ENCODE measurements around the gene ITGB1BP1.

The ITGB1BP1 gene

DNA sequence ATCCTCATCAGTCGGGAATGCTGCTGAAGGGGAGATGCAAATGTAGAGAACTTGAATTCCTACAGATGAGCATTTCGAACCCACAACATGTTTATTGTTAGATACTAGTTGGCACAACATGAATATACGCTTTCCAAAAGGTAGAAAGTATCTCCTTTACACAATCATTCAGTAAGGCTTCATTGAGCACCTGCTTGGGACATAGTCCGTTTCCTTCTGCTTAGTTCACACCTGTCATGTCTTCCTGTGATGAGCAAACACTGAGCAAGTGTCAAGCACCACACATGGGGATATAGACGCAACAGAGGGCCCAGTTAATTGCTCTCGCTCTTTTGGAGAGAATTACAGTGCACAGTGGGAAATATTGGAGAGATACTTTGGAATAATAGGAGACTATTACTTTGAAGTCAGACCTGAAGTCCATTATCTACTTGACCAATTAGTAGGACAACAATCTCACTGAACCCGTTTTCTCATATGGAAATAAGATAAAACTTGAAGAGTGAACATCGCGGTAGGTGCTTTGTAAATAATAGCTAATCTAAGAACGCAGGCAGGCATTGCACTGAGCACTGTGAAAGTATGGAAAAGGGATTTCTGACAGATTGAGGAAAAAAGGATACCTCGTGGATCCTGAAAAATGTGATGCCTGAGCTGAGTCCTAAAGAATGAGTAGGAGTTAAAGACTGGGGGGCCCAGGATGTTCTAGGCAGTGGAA, 1.3 kb upstream of the ITGB1BP1 start:
- DNase-seq: no peak

DNA sequence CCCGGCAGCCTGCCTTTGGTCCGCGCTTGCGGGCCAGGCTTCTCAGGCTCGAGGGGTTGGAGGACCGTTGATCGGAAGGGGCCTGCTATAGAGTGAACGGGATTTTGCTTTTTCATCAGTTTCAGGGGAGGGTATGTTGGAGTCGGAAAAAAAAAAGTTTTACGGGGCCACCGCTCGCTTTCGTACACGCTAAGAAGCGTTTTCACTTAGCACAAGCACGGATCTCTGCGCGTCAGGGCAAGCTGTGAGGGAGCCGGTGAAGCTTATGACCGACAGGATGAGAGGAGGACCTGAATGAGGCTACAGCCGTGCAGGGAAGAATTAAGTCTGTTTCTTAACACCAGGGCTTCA, 569 bp upstream of the ITGB1BP1 start:
- DNase-seq: no peak

DNA sequence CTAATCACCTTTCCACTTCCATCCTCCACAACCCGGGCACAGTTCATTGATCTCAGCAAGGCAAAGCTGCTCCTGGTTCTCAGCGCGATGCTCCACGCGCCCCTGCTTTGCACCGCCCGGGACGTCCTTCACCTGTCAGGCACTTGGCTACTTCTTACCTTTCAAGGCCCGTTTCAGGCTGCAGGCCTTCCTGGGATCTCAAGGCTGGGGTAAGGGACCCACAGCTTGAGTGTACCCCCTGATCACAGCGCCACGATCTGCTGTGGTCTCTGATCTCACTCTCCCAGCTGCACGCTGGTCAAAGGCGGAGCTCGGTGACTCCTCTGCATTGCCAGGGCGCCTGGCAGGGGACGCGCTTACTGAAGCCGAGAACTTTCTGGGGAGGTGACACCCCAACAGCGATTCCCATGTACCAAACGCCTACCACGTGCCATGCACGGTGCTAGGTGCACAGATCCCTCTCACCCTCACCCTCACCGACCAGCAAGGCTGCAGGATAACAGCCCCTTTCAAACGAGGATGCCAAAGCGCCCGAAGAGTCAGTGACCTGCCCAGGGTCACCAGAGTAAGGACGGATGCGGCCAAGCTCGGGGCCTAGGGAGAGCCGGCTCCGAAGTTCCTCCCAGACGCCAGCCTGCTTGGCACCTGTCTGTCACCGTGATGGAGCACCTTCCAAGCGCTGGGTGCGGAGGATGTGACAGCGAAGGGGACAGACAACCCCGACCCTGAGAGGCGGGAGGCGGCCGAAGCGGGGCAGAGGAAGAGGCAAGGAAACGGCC, 818 bp downstream of the ITGB1BP1 start:
- no peak for DNase-seq

DNA sequence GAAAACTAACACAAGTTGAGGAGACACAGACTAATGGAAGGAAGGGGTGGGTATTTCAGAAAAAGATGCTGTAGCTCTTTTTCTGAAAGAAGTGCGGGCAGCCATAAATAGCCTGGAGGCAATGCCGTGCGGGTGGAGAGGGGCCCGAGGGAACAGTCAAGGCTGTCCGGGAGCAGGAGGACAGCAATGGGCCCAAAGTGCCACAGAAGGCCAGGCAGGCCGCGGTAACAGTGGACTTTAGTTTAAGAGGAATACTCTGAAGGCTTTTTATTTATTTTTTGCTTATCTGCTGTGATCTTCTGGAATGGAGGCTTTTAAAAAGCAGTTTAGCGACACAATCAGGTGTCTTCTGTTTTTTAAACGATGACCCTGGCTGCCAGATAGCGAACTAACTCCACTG, 2.8 kb downstream of the ITGB1BP1 start:
- DNase-seq: no peak

DNA sequence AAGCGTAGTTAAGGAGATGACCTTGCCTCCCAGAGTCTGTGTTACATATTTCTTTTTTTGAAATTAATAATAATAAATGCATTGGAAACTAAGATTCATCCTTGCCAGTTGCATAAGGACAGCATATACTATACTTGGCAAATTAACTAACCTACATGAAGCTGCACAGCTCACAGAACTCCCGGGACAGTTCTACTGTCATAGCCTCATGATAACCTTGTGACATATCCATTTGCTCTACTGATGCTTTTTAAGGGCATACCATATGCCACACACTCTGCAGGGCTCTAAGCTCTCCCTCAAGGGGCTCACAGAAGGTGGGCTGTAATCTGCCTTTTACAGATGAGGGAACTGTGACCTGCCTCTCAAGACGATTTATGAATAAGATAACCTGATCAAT, 3.8 kb downstream of the ITGB1BP1 start:
- no peak for DNase-seq

DNA sequence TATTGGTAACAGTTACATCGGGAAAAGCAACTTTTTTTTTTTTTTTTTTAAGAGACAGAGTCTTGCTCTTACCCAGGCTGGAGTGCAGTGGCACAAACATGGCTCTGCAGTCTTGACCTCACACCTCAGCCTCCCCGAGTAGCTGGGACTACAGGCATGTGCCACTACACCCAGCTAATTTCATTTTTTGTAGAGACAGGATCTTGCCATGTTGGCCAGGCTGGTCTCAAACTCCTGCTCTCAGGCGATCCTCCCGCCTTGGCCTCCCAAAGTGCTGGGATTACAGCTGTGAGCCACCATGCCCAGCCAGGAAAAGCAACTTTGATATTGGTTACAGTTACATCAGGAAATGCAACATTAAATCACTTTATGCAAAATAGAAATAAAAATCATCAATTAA, 4.6 kb downstream of the ITGB1BP1 start:
- DNase-seq: no peak

DNA sequence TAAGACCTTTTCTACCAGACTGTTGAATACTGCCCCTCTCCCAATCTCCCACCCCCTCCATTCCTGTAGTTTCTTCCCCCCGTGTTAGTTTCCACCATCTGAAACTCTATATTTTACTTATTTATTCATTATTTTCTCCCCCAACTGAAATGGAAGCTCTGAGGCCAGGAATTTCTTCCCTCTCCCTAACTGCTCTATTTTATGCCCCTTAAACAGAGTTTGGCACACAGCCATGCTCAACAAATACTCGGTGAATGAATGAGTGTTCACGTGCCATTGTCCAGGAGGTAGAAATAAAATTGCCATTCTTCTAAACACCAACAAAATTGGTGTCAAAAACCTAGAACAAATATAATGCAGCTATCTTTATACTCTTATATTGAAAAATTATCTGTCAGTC, 5.6 kb downstream of the ITGB1BP1 start:
- no peak for DNase-seq

DNA sequence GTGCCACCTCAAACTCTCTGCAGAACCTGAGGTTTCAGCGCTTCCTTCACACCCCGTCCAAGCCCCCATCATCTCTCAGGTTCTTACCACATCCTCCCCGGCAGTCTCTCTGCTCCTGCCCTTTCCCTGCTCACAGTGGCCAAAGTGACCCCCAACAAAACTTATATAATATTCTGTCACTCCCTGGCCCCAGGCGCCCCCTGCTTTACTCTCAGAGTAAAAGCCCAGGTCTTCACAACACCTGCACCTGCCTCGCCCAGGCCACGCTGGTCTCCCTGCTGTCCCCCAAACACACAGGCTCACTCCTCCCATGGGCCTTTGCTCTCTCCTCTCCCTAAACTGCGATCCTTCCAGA, 6.4 kb downstream of the ITGB1BP1 start:
- DNase-seq: no peak

DNA sequence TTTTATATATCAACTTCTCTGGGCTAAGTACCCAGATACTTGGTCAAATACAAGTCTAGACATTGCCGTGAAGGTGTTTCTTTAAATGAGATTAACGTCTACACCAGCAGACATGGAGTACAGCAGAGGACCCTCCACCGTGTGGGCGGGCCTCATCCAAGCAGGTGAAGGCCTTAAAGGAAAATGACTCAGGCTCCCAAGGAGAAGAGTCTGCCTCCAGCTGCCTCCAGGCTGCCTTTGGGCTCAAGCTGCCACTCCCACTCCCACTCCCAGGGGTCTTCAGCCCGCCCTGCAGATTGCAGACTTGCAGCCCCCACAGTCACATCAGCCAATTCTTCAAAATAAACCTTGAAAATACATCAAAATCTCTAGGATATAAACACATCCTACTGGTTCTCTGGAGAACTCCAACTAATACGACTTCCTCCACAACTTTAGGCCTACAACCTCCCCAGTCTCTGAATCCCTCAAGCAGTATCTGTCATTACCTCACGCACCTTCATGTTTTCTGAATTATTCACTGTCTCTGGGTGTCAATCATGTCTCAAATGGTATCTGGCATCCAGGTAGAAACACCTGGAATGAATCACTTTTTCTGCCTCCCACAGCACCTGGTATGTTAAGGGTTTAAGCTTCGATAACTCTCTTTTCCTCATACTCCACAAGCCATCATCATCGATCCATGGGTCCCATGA, 6.9 kb downstream of the ITGB1BP1 start:
- no peak for DNase-seq

DNA sequence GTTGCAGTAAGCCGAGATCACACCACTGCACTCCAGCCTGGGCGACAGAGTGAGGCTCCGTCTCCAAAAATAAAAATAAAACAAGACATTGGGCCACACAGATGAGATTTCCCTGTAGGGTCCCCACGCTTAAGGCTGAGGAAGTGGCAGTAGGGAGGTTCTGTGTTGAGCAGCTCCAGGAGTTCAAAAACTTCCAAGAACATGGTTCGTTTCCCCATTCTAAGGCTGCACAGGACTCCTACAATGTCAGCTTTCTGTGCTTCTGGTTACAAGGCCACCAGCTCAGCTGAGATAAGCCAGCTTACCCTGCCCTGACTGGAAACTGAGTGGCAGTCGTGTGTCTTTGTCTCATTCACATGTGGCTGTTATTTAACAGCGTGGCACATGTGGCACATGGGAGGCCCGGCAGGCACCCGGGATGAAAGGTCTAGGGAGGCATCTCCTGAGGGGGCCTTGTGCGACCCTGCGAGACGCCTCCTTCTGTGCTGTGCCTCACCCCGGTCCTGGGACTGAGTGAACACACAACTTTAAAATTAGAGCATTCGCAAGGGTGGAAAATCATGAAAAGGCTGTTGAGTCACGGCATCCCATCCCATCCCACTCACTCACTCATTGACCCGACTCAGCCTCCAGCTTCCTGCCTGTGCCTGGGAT, 7.7 kb downstream of the ITGB1BP1 start:
- DNase-seq: no peak

DNA sequence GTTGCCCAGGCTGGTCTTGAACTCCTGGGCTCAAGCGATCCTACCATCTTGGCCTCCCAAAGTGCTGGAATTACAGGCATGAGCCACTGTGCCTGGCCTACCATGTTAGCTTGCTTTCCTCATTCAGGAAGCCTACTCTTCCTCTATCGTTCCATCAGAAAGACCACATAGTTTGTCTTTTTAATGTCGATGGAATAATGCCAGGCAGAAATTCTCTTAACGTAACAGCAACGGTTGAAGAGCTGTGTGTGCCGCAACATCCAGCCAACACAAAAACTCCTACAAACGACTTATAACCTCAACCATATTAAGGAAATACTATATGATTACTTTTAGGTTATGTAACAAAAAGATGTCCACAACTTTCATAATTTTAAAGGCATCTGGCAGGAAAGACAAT, 10.5 kb downstream of the ITGB1BP1 start:
- no peak for DNase-seq

DNA sequence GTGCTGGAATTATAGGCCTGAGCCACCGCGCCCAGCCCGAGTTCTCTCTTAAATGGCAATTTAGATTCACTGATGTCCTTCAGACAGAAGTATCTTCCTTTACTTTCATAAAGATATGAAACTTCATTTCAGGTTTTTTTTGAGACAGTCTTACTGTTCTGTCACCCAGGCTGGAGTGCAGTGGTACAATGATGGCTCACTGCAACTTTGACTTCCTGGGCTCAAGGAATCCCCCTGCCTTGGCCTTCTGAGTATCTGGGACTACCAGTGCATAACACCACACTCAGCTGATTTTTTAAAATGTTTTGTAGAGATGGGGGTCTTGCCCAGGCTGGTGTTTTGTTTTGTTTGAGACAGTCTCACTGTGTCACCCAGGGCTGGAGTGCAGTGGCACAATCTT, 13.2 kb downstream of the ITGB1BP1 start:
- no peak for DNase-seq

DNA sequence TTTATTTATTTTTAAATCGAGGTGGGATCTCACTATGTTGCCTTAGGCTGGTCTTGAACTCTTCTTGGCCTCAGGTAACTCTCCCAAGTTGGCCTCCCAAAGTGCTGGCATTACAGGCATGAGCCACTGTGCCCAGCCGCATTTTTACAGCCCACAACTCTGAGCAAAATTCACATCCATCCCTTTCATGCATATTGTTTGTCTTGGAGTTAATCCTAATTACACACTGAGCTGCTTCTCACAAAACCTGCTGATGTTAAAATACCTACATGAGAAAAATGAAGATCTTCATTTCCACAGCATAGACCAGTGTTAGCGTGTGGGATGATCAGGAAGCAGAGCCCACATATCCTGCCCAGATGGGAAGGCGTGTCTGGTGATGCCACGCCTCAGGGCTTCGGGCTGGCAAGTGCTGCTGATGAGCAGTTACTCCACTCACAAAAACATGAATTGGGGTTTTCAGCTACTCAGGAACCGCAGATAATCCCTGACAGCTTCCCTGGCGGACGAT, 14.6 kb downstream of the ITGB1BP1 start:
- DNase-seq: no peak

DNA sequence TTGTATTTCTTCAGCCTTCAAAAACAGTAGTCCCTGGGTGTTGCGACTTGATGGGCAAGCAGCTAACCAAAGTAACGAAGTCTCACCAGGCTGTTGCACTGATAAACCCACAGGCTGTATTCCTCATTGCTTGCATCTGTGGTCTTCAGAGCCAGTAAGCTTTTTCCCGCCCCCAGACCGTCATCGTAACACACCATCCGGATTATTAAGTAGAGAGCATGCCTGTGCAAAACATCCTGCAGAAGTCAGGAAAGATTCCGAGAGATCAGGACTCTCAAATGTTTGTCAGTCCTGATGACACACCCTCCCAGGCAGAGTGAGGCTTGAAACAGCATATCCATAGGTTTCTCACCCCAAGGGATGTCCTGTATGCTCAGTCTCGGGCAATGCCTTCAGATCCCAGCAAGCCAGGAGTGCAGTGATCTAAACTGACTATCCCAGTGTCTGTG, 15.9 kb downstream of the ITGB1BP1 start:
- DNase-seq: no peak

DNA sequence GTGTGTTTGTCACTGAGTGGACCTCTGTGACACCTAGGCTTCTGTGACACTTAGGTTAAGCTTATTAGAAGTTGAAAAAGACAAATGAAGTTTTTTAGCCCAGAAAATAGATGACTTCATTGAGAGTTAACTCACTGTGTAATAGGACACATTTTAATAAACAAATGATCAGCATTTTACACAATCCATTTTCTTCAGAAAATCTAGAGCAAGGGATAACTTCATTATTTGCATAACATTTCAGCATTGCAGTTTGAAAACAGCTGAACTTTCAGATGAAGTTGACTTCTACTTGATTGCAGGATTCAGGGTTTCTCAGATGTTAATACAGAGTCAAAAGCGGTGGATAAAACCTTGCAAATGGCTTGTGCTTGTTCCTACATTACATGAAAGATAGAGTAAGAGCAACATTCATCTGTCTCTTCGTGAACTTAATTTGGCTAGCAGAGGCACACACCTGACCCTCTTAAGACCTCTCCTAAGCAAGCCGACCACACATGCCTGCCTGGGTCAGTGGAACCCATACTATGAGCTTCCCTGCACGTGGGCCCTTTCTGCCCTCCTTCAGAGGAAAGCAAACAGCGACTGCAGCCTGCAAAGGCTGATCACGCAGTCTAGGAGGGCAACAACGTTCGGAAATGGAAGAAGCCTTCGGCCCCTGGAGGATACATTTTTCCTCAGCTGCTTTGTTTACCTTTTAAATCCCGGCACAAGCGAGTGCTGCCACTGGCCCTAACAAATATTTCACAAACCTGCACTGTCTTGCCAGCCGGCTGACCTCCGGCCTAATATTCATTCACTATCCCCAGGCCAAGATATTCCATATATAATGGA, 16.6 kb downstream of the ITGB1BP1 start:
- no peak for DNase-seq

DNA sequence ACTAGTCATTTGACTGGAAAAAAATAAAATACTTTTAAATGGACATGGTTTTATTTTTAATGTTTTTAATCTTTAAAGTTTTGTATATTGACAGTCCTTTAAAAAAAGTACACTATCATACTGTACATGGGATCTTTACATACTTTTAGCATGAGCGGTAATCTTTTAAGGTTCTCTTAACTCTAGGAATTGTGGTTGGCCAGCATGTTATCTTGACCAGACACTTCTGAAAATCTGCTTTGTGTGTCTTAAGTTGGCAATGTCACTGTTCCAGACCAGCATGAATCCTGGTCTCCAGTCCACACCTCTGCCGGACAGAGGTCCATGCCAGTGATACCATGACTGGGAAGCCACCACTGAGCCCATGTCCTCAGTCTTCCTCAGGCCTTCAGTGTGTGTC, 17.7 kb downstream of the ITGB1BP1 start:
- DNase-seq: no peak

DNA sequence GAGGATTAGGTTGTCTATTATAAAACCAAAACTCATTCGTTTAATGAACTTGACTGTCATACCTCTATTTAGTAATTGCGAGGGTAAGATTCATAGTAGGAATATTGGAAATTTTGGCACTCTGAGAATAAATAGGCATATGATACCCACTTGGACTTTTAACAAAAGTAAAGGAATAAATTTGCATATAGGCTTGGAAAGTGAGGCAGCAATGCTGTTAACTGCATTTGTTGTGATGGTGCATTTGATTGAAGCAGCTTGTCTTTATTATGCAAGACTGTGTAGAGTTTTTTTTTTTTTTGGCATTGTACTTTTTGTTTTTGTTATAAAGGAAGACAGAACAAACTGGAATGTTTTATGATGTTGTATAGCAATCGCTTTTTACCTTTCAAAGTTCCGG, 18.9 kb downstream of the ITGB1BP1 start:
- DNase-seq: no peak

DNA sequence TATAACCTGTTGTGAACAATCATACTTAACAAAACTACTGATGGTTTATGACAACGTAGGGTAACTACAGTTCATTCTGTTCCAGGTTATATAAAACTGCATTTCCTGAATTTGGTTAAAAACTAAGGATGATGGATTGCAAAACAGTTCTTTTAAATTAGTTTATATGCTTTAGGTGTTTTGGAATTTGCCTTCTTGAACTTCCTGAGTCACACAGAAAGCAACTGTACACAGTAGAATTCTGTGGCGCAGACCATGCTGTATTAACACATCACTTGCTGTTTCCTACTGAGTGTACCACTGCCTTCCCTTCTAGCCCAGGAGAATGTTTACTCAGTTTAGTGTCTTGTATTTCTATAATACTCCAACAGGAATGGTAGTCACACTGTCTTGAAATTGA, 19.4 kb downstream of the ITGB1BP1 start:
- no peak for DNase-seq

DNA sequence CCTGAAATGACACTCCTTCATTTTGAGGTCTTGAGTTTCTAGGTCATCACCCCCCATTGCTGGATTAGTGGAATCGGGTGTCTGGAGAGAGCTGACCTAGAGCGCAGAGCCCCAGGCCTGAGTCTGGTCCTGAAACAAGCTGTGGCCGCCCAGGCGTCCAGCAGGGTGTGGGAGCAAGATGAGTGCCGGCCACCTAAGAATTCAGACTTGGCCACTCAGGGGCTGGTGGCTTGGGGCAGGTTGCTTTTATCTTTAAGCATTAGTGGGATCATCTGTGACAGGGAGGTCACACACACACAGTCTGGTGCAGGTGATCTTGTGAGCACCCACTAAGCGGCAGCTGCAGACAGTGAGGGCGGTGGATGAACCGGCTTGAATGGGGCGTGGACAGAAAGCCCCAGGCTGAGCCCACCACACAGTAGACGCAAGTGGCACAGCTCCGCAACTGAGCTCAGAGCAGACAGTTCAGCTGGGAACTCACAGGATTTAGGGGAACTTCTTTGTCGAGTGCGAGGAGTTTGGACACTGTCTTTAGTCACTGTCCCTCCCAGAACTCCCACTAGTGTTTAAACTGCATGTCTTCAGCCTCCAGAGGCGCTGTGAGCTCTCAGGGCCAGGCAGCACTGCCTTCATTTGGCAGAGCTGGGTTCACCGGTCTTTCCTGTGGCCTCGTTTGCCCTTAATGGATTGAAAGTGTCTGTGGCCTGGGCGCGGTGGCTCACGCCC, 21.5 kb downstream of the ITGB1BP1 start:
- DNase-seq: no peak

DNA sequence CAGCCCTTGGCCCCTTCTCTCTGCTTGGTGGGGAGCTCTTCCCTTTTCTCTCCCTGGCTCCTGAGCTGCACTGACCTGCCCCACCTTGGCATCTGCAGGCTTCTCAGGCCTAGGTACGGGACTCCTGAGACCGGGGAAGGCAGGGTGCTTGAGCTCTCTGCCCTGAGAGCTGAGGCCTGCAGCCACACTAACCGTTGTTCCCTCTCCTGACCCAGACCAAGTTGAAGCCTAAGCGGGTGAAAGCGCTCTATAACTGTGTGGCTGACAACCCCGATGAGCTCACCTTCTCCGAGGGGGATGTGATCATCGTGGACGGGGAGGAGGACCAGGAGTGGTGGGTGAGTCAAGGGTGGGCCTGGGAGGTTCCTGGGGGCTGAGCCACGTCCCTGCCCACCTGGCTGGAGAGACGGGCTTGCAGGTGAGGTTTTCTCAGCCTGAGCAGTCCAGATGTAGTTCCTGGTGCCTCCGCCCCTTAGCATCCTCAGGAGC, 22.2 kb downstream of the ITGB1BP1 start:
- no peak for DNase-seq

DNA sequence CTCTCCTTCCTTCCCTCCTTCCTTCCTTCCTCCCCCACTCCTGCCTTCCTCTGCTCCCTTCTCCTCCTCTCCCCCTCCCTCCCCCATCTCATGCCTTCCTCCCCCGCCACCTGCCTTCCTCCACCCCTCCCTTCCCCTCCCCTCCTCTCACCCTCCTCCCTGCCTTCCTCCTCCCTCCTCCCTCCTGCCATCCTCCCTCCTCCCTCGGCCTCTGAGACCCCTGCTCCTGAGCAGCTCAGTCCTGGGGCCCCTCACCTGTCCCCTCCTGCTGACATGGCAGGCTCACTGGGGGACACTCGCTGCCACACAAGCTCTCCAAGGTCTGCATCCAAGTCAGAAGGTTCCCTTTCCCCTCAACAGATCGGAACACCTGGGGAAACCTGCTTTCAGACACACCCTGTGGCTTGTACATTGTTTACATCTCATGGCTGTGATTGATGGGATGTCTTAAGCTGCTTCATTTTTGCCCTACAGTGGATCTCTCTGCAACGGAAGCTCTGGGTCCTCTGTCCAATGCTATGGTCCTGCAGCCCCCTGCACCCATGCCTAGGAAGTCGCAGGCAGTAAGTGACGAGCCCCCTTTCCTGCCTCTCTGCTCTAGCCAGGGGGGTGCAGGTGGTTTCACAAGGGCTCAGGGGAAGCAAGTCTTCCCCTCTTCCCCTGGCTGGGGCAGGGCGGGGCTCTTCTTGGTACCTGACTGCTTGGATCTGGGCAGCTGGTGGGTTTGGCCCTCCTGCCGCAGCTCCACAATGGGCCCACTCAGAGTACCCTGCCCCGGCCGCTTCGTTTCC, 22.9 kb downstream of the ITGB1BP1 start:
- no peak for DNase-seq
